ENCODE data around the gene PLEKHA7. TPM values are rescaled to one million over a fixed set of nuclear protein-coding genes. Genes with fewer than 3 reads are reported as not detected.

The PLEKHA7 gene
- polyA plus RNA-seq, 4 donors, result 28.1 to 69.3 (median 57.5) TPM

Other genes with a start within 250 kb of the PLEKHA7 start
- 1,000 to 10,000 TPM; 1,293 to 2,727 (median 1,833) TPM for gene RPS13, start 63.3 kb upstream of the PLEKHA7 start, polyA plus RNA-seq
- 10 to 100 TPM in 3 of 4 donors, 1 to 10 TPM in 1; 9.7 to 44.0 (median 13.1) TPM for gene PIK3C2A, start 193.6 kb upstream of the PLEKHA7 start, polyA plus RNA-seq